GM19239 (cell line): ENCODE measurements around the gene CABP4.
A peak's percentile ranks its signal among the peaks of the same experiment; 100 is the strongest.
"Not testable (repeated sequence)": the region's sequence is repeated elsewhere in the genome, so short reads cannot be mapped to it uniquely, and the experiment has no call there.

Experiments
- DNase-seq: peaks from one replicate; pipeline ENCODE4 v3.0.0; 2011; ENCODE audit warnings: low spot score; ENCODE audit not compliant: insufficient read length
- FAIRE-seq: peaks from 2 replicates; lab custom pipeline; 2011; peaks lifted over from hg19 to GRCh38; lab: Jason Lieb, UNC

CABP4 gene

GRCh38 chr11:67469508-67469811 lies 14.3 kb downstream of the CABP4 start:
- DNase-seq (no peak), FAIRE-seq (no peak)

- no peak for DNase-seq
- no peak for FAIRE-seq
Measured at GRCh38 chr11:67470337-67471002, 15.3 kb downstream of the CABP4 start.

- FAIRE-seq (no peak), DNase-seq (no peak)
Measured at GRCh38 chr11:67472882-67473281, 17.7 kb downstream of the CABP4 start.

GRCh38 chr11:67476692-67477091 lies 21.5 kb downstream of the CABP4 start:
- DNase-seq, FAIRE-seq: not testable (repeated sequence)

- FAIRE-seq, DNase-seq: not testable (repeated sequence)
Measured at GRCh38 chr11:67477344-67478050, 22.3 kb downstream of the CABP4 start.

- DNase-seq (no peak), FAIRE-seq (no peak)
Measured at GRCh38 chr11:67482275-67482826, 27.2 kb downstream of the CABP4 start.

GRCh38 chr11:67482827-67483798 lies 28.0 kb downstream of the CABP4 start, which contains the start of gene AIP:
Gene AIP (plus strand): TSS chr11:67483026. CDS start chr11:67483159, 133 bp downstream.
- DNase-seq (peak; percentile 92), FAIRE-seq (peak; percentile 95)

GRCh38 chr11:67483831-67484665 lies 28.9 kb downstream of the CABP4 start:
- DNase-seq (no peak), FAIRE-seq (peak; percentile 93)

- DNase-seq (no peak), FAIRE-seq (peak; percentile 81)
Measured at GRCh38 chr11:67484847-67485311, 29.7 kb downstream of the CABP4 start.

GRCh38 chr11:67485873-67486361 lies 30.8 kb downstream of the CABP4 start:
- DNase-seq = not testable (repeated sequence)
- FAIRE-seq = peak; percentile 92

- DNase-seq = peak; percentile 78
- peak; percentile 97 for FAIRE-seq
Measured at GRCh38 chr11:67486481-67487195, 31.5 kb downstream of the CABP4 start.

- no peak for FAIRE-seq
- no peak for DNase-seq
Measured at GRCh38 chr11:67489203-67489884, 34.2 kb downstream of the CABP4 start.

GRCh38 chr11:67489885-67490726 lies 35.0 kb downstream of the CABP4 start:
- FAIRE-seq (no peak), DNase-seq (no peak)

- DNase-seq (no peak), FAIRE-seq (no peak)
Measured at GRCh38 chr11:67490727-67491065, 35.5 kb downstream of the CABP4 start.

GRCh38 chr11:67491276-67492068 lies 36.3 kb downstream of the CABP4 start:
- no peak for FAIRE-seq
- DNase-seq = no peak

GRCh38 chr11:67492069-67492727 lies 37.0 kb downstream of the CABP4 start:
- DNase-seq (no peak), FAIRE-seq (no peak)
